Lung microvascular endothelial cell (primary cell): Measurements from ENCODE around the gene LGALS16. TPM values are rescaled to one million over a fixed set of nuclear protein-coding genes. Genes with fewer than 3 reads are reported as not detected.

Experiments
- total RNA-seq: library from RNA; depleted of rRNA; stranded (reverse); fragments of >200 nt; gene quantifications from 2 replicates; pipeline ENCODE4 v1.2.1, GENCODE V29; 2014

Gene LGALS16
- total RNA-seq, 1 donor from 2014 or later: not detected

Other genes starting within 250 kb of the LGALS16 start
- gene ZFP36, start 249.1 kb upstream of the LGALS16 start, total RNA-seq: 0.44 and 4.0 TPM in 2 replicates
- 10.1 and 10.5 TPM in 2 replicates for gene PLEKHG2, start 243.2 kb upstream of the LGALS16 start, total RNA-seq
- gene RPS16, start 220.0 kb upstream of the LGALS16 start, total RNA-seq: 200 and 211 TPM in 2 replicates
- gene SUPT5H, start 210.3 kb upstream of the LGALS16 start, total RNA-seq: 26.6 and 39.3 TPM in 2 replicates
- 40.9 and 41.4 TPM in 2 replicates for gene TIMM50, start 175.1 kb upstream of the LGALS16 start, total RNA-seq
- under 0.01 and 0.22 TPM in 2 replicates for gene DLL3, start 157.0 kb upstream of the LGALS16 start, total RNA-seq
- not detected in 2 replicates for gene SELENOV, start 140.8 kb upstream of the LGALS16 start, total RNA-seq
- 2.0 and 2.4 TPM in 2 replicates for gene EID2B, start 123.1 kb upstream of the LGALS16 start, total RNA-seq
- gene EID2, start 115.8 kb upstream of the LGALS16 start, total RNA-seq: 12.9 and 14.3 TPM in 2 replicates
- not detected in 2 replicates for gene LGALS13, start 53.4 kb upstream of the LGALS16 start, total RNA-seq
- not detected in 2 replicates for gene LGALS14, start 48.6 kb downstream of the LGALS16 start, total RNA-seq
- not detected in 2 replicates for gene CLC, start 82.1 kb downstream of the LGALS16 start, total RNA-seq
- gene LEUTX, start 122.9 kb downstream of the LGALS16 start, total RNA-seq: not detected in 2 replicates
- gene DYRK1B, start 178.2 kb downstream of the LGALS16 start, total RNA-seq: 10.5 and 11.1 TPM in 2 replicates
- 104 and 146 TPM in 2 replicates for gene FBL, start 190.5 kb downstream of the LGALS16 start, total RNA-seq